Dendritic cell treated with granulocyte-macrophage colony-stimulating factor and Interleukin-4, amounts not matched to agents 40 ng/mL and 50 ng/mL, for 4 days (primary cell): ENCODE data around the gene KRT40.

Experiments
- H3K27ac Mint-ChIP-seq: one replicate; pipeline ENCODE4 v1.8.0; 2022; ENCODE audit warnings: mild to moderate bottlenecking, mixed read lengths
- H3K27me3 Mint-ChIP-seq: one replicate; pipeline ENCODE4 v1.8.0; 2022; ENCODE audit warnings: mild to moderate bottlenecking, mixed read lengths
- H3K36me3 Mint-ChIP-seq: one replicate; pipeline ENCODE4 v1.8.0; 2022; ENCODE audit warnings: low read depth, mixed read lengths
- H3K4me1 Mint-ChIP-seq: one replicate; pipeline ENCODE4 v1.8.0; 2022; ENCODE audit warnings: low read depth, mixed read lengths
- H3K4me3 Mint-ChIP-seq: one replicate; pipeline ENCODE4 v1.8.0; 2022; ENCODE audit warnings: mild to moderate bottlenecking, moderate library complexity, mixed read lengths
- H3K9me3 Mint-ChIP-seq: one replicate; pipeline ENCODE4 v1.8.0; 2022; ENCODE audit warnings: mixed read lengths
- intact Hi-C: fragments of 100-400 bp; cut with micrococcal nuclease; formaldehyde crosslinking; loops from one replicate; pipeline ENCODE4 v1.15.0; 2022

The KRT40 gene

DNA sequence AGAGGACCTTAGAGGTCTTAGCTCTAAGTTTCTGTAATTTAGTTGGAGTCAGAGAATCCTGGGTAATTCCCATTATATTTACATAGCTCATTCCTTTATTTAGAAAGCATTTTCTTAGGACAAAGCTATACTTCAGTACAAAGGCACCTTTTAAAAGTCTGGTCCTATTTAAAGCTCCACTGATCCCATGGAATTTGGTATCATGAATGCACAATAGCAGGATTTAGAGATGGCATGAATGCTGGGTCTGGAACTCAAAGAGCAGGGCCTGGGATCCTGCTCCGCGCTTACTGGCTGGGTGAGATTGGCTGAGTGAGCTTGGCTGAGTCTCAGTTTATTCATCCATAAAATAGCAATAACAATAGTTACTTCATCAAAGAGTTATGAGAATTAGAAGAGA is 51.5 kb downstream of the KRT40 start:
- Mint-ChIP-seq H3K4me3 (no peak overlapping the region), H3K27me3 (peaks cover 11% of the 10 kb centered on the region), H3K4me1 (peaks cover 13% of the 10 kb centered on the region), H3K9me3 (no peaks in the 10 kb centered on the region), H3K27ac (no peak overlapping the region), H3K36me3 (no peaks in the 10 kb centered on the region)
- intact Hi-C loops: no loop called here

DNA sequence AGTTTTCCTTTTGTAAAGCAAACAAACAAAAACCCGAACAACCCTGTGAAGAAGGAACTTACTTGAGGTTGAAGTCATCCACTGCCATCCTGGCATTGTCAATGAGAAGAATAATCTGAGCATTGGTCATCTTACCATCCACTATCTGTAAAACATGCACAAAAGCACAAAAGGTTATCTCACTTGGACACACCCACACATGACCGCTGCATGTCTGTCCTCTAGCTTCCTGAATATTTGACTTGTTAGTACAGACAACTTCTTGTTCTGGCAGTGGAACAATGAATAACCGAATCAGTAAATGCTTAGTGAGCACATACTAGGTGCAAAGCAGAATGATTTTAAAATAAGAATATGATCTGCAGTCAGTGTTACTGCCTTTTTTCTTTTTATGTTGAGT is 52.8 kb downstream of the KRT40 start:
- Mint-ChIP-seq H3K4me1 (peaks cover 5% of the 10 kb centered on the region), H3K9me3 (no peaks in the 10 kb centered on the region), H3K36me3 (no peaks in the 10 kb centered on the region), H3K27ac (no peak overlapping the region), H3K4me3 (no peak overlapping the region), H3K27me3 (peaks cover 17% of the 10 kb centered on the region)
- intact Hi-C loops: no loop called here
